ENCODE data around the gene KLHL17. TPM values are rescaled to one million over a fixed set of nuclear protein-coding genes. Genes with fewer than 3 reads are reported as not detected.

Gene KLHL17
- total RNA-seq, 2 donors from 2014 or later: 4.2 to 15.3 TPM

DNA sequence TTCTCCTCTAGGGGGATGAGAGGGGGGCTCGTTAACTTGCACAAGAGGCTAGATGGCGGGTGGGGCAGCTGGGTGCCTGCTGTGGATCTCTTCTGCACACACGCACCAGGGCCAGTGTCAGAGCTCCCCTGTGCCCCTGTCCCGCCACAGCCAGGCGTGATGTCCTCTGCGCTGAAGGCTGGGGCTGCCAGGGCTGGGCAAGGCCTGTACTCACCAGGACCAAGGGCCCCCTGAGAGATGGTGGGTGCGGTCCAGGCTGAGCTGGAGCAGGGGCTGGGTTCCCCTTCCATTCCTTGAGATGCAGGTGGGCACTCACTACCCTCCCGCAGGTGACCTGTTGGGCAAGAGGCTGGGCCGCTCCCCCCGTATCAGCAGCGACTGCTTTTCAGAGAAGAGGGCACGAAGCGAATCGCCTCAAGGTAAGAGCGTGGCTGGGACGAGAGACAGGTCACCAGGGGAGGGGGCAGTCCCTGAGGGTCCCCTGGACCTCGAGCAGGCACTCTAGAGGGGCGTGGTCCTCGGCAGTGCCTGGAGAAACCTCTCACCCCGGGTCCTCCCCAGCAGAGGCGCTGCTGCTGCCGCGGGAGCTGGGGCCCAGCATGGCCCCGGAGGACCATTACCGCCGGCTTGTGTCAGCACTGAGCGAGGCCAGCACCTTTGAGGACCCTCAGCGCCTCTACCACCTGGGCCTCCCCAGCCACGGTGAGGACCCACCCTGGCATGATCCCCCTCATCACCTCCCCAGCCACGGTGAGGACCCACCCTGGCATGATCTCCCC lies 21.5 kb upstream of the KLHL17 start:
- no peak for DNase-seq (ENCODE audit: low spot score)
- no peak overlapping the region for H3K4me3 ChIP-seq
- peaks cover 6% of the 10 kb centered on the region for H3K27me3 ChIP-seq (replicated peaks; ENCODE audit: insufficient read depth)
- TF ChIP-seq, protein P1, sequence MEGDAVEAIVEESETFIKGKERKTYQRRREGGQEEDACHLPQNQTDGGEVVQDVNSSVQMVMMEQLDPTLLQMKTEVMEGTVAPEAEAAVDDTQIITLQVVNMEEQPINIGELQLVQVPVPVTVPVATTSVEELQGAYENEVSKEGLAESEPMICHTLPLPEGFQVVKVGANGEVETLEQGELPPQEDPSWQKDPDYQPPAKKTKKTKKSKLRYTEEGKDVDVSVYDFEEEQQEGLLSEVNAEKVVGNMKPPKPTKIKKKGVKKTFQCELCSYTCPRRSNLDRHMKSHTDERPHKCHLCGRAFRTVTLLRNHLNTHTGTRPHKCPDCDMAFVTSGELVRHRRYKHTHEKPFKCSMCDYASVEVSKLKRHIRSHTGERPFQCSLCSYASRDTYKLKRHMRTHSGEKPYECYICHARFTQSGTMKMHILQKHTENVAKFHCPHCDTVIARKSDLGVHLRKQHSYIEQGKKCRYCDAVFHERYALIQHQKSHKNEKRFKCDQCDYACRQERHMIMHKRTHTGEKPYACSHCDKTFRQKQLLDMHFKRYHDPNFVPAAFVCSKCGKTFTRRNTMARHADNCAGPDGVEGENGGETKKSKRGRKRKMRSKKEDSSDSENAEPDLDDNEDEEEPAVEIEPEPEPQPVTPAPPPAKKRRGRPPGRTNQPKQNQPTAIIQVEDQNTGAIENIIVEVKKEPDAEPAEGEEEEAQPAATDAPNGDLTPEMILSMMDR (IDR thresholded peaks at IDR 0.05): no peak
- no peaks in the 10 kb centered on the region for H3K9me3 ChIP-seq
- H3K27ac ChIP-seq: no peak overlapping the region
- no peak for ATAC-seq (ENCODE audit: insufficient number of reproducible peaks, low FRiP score, low read depth)
- H3K4me1 ChIP-seq (ENCODE audit: control insufficient read depth in 1 of 2, low read depth in 2 of 2): peaks cover 22 to 34% of the 10 kb centered on the region in 2 donors
- H3K36me3 ChIP-seq: no peaks in the 10 kb centered on the region

GRCh38 chr1:939511-940106 lies 20.8 kb upstream of the KLHL17 start:
- TF ChIP-seq, protein P1 (IDR thresholded peaks at IDR 0.05): no peak
- H3K4me1 ChIP-seq (ENCODE audit: control insufficient read depth in 1 of 2, low read depth in 2 of 2): peaks cover 22 to 34% of the 10 kb centered on the region in 2 donors
- peak overlapping the region; percentile 66 for H3K4me3 ChIP-seq
- H3K27ac ChIP-seq: no peak overlapping the region
- no peak for ATAC-seq (ENCODE audit: insufficient number of reproducible peaks, low FRiP score, low read depth)
- no peaks in the 10 kb centered on the region for H3K9me3 ChIP-seq
- no peaks in the 10 kb centered on the region for H3K36me3 ChIP-seq
- H3K27me3 ChIP-seq (replicated peaks; ENCODE audit: insufficient read depth): peaks cover 6% of the 10 kb centered on the region
- DNase-seq (ENCODE audit: low spot score): no peak

GRCh38 chr1:940107-941014 lies 20.0 kb upstream of the KLHL17 start:
- H3K27me3 ChIP-seq (replicated peaks; ENCODE audit: insufficient read depth): peaks cover 6% of the 10 kb centered on the region
- H3K4me3 ChIP-seq: peak overlapping the region; percentile 66
- H3K27ac ChIP-seq: peak overlapping the region in 1 of 2 donors; percentile 36
- peaks cover 4% of the 10 kb centered on the region for H3K36me3 ChIP-seq
- TF ChIP-seq, protein P1 (IDR thresholded peaks at IDR 0.05): no peak
- H3K9me3 ChIP-seq: no peaks in the 10 kb centered on the region
- DNase-seq (ENCODE audit: low spot score): no peak
- ATAC-seq (ENCODE audit: insufficient number of reproducible peaks, low FRiP score, low read depth): no peak
- peaks cover 22 to 34% of the 10 kb centered on the region in 2 donors for H3K4me1 ChIP-seq (ENCODE audit: control insufficient read depth in 1 of 2, low read depth in 2 of 2)

DNA sequence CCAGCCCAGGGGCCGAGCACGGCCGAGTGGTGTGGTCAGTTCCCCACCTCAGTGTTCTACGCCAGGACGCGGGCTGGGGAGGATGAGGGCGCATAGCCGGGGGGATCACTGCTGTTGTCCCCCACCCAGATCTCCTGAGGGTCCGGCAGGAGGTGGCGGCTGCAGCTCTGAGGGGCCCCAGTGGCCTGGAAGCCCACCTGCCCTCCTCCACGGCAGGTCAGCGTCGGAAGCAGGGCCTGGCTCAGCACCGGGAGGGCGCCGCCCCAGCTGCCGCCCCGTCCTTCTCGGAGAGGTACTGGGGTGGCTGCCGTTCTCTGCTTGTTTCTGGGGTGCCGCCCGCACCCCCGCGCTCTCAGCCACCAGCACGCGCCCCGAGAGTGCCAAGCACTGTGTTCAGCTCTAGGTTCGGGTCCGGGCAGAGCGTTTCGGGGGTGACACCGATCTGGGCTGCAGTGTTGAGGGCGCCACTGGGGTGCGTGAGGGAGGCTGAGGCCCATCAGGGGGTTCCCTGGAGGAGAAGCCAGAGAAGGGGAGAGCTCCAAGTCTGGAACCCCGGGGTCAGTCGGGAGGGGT lies 19.3 kb upstream of the KLHL17 start:
- DNase-seq (ENCODE audit: low spot score) (no peak), ATAC-seq (ENCODE audit: insufficient number of reproducible peaks, low FRiP score, low read depth) (no peak)
- peak overlapping the region in 1 of 2 donors; percentile 36 for H3K27ac ChIP-seq
- H3K9me3 ChIP-seq: no peaks in the 10 kb centered on the region
- peak overlapping the region; percentile 66 for H3K4me3 ChIP-seq
- H3K27me3 ChIP-seq (replicated peaks; ENCODE audit: insufficient read depth): peaks cover 6% of the 10 kb centered on the region
- peaks cover 22 to 34% of the 10 kb centered on the region in 2 donors for H3K4me1 ChIP-seq (ENCODE audit: control insufficient read depth in 1 of 2, low read depth in 2 of 2)
- TF ChIP-seq, protein P1 (IDR thresholded peaks at IDR 0.05): no peak
- H3K36me3 ChIP-seq: peaks cover 6% of the 10 kb centered on the region
